IMR-90 (cell line): ENCODE data around the gene RECQL5. TPM values are rescaled to one million over a fixed set of nuclear protein-coding genes. Genes with fewer than 3 reads are reported as not detected.

Experiments
- ATAC-seq: fragments of 200-7000 bp; cut with Tn5 transposase; 2 replicates; pipeline ENCODE4 v1.9.1; 2020; ENCODE audit warnings: low read depth, mild to moderate bottlenecking, moderate library complexity
- BruUV-seq: library from RNA; stranded (reverse); fragments of 400-500 nt; replicated peaks from 2 replicates; lab custom pipeline; 2021; lab: Mats Ljungman, UMichigan
- CTCF ChIA-PET: fragments of 300-600 bp; formaldehyde crosslinking; extraction: SDS; loops from one replicate; lab custom pipeline; 2021; ENCODE audit warnings: antibody characterized with exemption; lab: Yijun Ruan, JAX
- POLR2A ChIA-PET: fragments of 300-600 bp; sonication (Branson Sonifier 250); formaldehyde crosslinking; loops from one replicate; lab custom pipeline; 2022; ENCODE audit warnings: antibody characterized with exemption; ENCODE audit not compliant: unreplicated experiment; lab: Charles Lee
- DNase-seq: peaks from one replicate; pipeline ENCODE4 v3.0.0; 2013
- H2AFZ ChIP-seq: replicated peaks from 2 replicates; pipeline ENCODE3; 2013; ENCODE audit warnings: low read length, mild to moderate bottlenecking; ENCODE audit not compliant: poor library complexity
- H2AK5ac ChIP-seq: 2 replicates; pipeline ENCODE4 v1.6.1; 2013; ENCODE audit warnings: low read depth, low read length, inconsistent platforms
- H2AK9ac ChIP-seq: replicated peaks from 2 replicates; pipeline ENCODE3; 2013; ENCODE audit warnings: mild to moderate bottlenecking, low read depth, low read length, moderate library complexity; ENCODE audit not compliant: poor library complexity
- H2BK120ac ChIP-seq: 2 replicates; pipeline ENCODE4 v1.6.1; 2013; ENCODE audit warnings: low read depth, low read length, inconsistent platforms
- H2BK15ac ChIP-seq: 3 replicates; pipeline ENCODE4 v1.6.1; 2013; ENCODE audit warnings: low read depth, low read length, inconsistent platforms
- H2BK20ac ChIP-seq: 2 replicates; pipeline ENCODE4 v1.6.1; 2013; ENCODE audit warnings: low read depth, mild to moderate bottlenecking, inconsistent platforms, low read length, moderate library complexity
- H2BK5ac ChIP-seq: 2 replicates; pipeline ENCODE4 v1.6.1; 2013; ENCODE audit warnings: mild to moderate bottlenecking, low read depth, low read length, inconsistent platforms; ENCODE audit not compliant: poor library complexity, severe bottlenecking
- H3K14ac ChIP-seq: replicated peaks from 2 replicates; pipeline ENCODE4 v1.6.1; 2013; ENCODE audit warnings: low read depth, low read length, inconsistent platforms
- H3K18ac ChIP-seq: 2 replicates; pipeline ENCODE4 v1.6.1; 2013; ENCODE audit warnings: low read depth, low read length, control low read depth
- H3K23ac ChIP-seq: 2 replicates; pipeline ENCODE4 v1.6.1; 2013; ENCODE audit warnings: low read depth, low read length, inconsistent platforms
- H3K27ac ChIP-seq: 2 replicates; pipeline ENCODE4 v1.5.1; 2013; ENCODE audit warnings: mild to moderate bottlenecking, control low read depth, low read length; ENCODE audit not compliant: insufficient read depth
- H3K27me3 ChIP-seq: 2 replicates; pipeline ENCODE4 v1.6.1; 2013; ENCODE audit warnings: low read length; ENCODE audit not compliant: control insufficient read depth, insufficient read depth
- H3K36me3 ChIP-seq: 2 replicates; pipeline ENCODE4 v1.6.1; 2013; ENCODE audit warnings: low read length, mixed read lengths; ENCODE audit not compliant: control insufficient read depth, insufficient read depth
- H3K4ac ChIP-seq: 2 replicates; pipeline ENCODE4 v1.6.1; 2013; ENCODE audit warnings: low read depth, low read length, inconsistent platforms
- H3K4me1 ChIP-seq: 2 replicates; pipeline ENCODE4 v1.6.1; 2013; ENCODE audit warnings: low read length, mixed read lengths; ENCODE audit not compliant: control insufficient read depth, insufficient read depth
- H3K4me2 ChIP-seq: 2 replicates; pipeline ENCODE4 v1.6.1; 2013; ENCODE audit warnings: low read depth, mild to moderate bottlenecking, control low read depth, low read length, moderate library complexity
- H3K4me3 ChIP-seq: 2 replicates; pipeline ENCODE4 v1.5.1; 2013; ENCODE audit warnings: low read depth, mild to moderate bottlenecking, control low read depth, low read length, moderate library complexity; ENCODE audit not compliant: insufficient read depth
- H3K56ac ChIP-seq: 2 replicates; pipeline ENCODE4 v1.6.1; 2013; ENCODE audit warnings: low read length, inconsistent platforms; ENCODE audit not compliant: insufficient read depth; ENCODE audit errors: extremely low read depth
- H3K79me1 ChIP-seq, 2 experiments: 2 replicates each; pipeline ENCODE4 v1.6.1; 2013; ENCODE audit warnings: low read length in 2 of 2, inconsistent platforms in 1 of 2, low read depth in 1 of 2
- H3K9ac ChIP-seq: 2 replicates; pipeline ENCODE4 v1.6.1; 2013; ENCODE audit warnings: low read depth, low read length, control low read depth
- H3K9me1 ChIP-seq: 2 replicates; pipeline ENCODE4 v1.6.1; 2013; ENCODE audit warnings: low read length, inconsistent platforms; ENCODE audit not compliant: insufficient read depth
- H3K9me3 ChIP-seq: 2 replicates; pipeline ENCODE4 v1.6.1; 2013; ENCODE audit warnings: low read length; ENCODE audit not compliant: control insufficient read depth, insufficient read depth
- H4K20me1 ChIP-seq: 2 replicates; pipeline ENCODE4 v1.6.1; 2013; ENCODE audit warnings: low read length, inconsistent platforms; ENCODE audit not compliant: insufficient read depth
- H4K5ac ChIP-seq: 2 replicates; pipeline ENCODE4 v1.6.1; 2013; ENCODE audit warnings: mild to moderate bottlenecking, low read depth, low read length, control low read depth
- H4K8ac ChIP-seq, 2 experiments: 2 replicates each; pipeline ENCODE4 v1.6.1; 2013; ENCODE audit warnings: low read depth in 2 of 2, low read length in 2 of 2, control low read depth in 1 of 2, inconsistent platforms in 1 of 2
- H4K91ac ChIP-seq: 2 replicates; pipeline ENCODE4 v1.6.1; 2013; ENCODE audit warnings: low read depth, low read length, inconsistent platforms; ENCODE audit not compliant: insufficient read depth
- BHLHE40 ChIP-seq: fragments of 150-350 bp; IDR thresholded peaks from 2 replicates; pipeline ENCODE4 v1.6.1; 2016; ENCODE audit warnings: mild to moderate bottlenecking, low read depth, low read length
- CEBPB ChIP-seq: IDR thresholded peaks from 2 replicates; pipeline ENCODE4 v1.6.1; 2012; ENCODE audit warnings: low read depth, low read length, improper control_type of control experiment
- CHD1 ChIP-seq: IDR thresholded peaks from 2 replicates; pipeline ENCODE4 v1.6.1; 2012; ENCODE audit warnings: low read depth, low read length, improper control_type of control experiment
- FOS ChIP-seq: fragments of 150-350 bp; IDR thresholded peaks from 2 replicates; pipeline ENCODE4 v1.6.1; 2016; ENCODE audit warnings: low read depth, low read length
- MAFK ChIP-seq: IDR thresholded peaks from 2 replicates; pipeline ENCODE4 v1.6.1; 2012; ENCODE audit warnings: low read depth, low read length, improper control_type of control experiment
- MAZ ChIP-seq: IDR thresholded peaks from 2 replicates; pipeline ENCODE4 v1.6.1; 2012; ENCODE audit warnings: low read depth, mild to moderate bottlenecking, low read length, improper control_type of control experiment, moderate library complexity, borderline replicate concordance
- MXI1 ChIP-seq: IDR thresholded peaks from 2 replicates; pipeline ENCODE4 v1.6.1; 2012; ENCODE audit warnings: low read depth, mild to moderate bottlenecking, low read length, moderate library complexity, borderline replicate concordance
- NFE2L2 ChIP-seq: fragments of 150-350 bp; IDR thresholded peaks from 2 replicates; pipeline ENCODE4 v1.6.1; 2016; ENCODE audit warnings: low read depth, mild to moderate bottlenecking, low read length
- POLR2A ChIP-seq: IDR thresholded peaks from 2 replicates; pipeline ENCODE4 v1.6.1; 2012; ENCODE audit warnings: mild to moderate bottlenecking, low read depth, low read length
- RAD21 ChIP-seq: IDR thresholded peaks from 2 replicates; pipeline ENCODE4 v1.6.1; 2012; ENCODE audit warnings: low read length, improper control_type of control experiment
- RCOR1 ChIP-seq: IDR thresholded peaks from 2 replicates; pipeline ENCODE4 v1.6.1; 2012; ENCODE audit warnings: mild to moderate bottlenecking, low read length, improper control_type of control experiment; ENCODE audit not compliant: insufficient replicate concordance
- SMC3 ChIP-seq: fragments of 150-350 bp; IDR thresholded peaks from 2 replicates; pipeline ENCODE4 v1.6.1; 2016; ENCODE audit warnings: low read depth, mild to moderate bottlenecking, antibody characterized with exemption, low read length, moderate library complexity
- WGBS, 2 experiments: methylation state at CpG; one replicate each; pipeline versions ENCODE4 v1.1.5 to v1.1.7; 2013; ENCODE audit warnings: missing lambda C conversion rate in 2 of 2; ENCODE audit not compliant: insufficient read length in 1 of 2; ENCODE audit errors: extremely low coverage in 2 of 2; 5-methylcytosine and 5-hydroxymethylcytosine counted together
- dilution Hi-C: fragments of 300-500 bp; cut with HindIII; formaldehyde crosslinking; loops from one replicate; pipeline ENCODE4 v1.14.3; 2018; ENCODE audit warnings: low sequenced_read_pairs; ENCODE audit not compliant: unreplicated experiment
- in situ Hi-C: fragments of 300-500 bp; cut with MboI; formaldehyde crosslinking; loops from 3 replicates; pipeline ENCODE4 v1.14.3; 2019; ENCODE audit warnings: low sequenced_read_pairs, inconsistent platforms, mixed read lengths
- intact Hi-C: fragments of 100-400 bp; cut with micrococcal nuclease; formaldehyde crosslinking; loops from 2 replicates; pipeline ENCODE4 v1.10.0; 2022
- polyA plus RNA-seq, 3 experiments: library from polyadenylated mRNA; depleted of rRNA; stranded (reverse); fragments of >200 nt; gene quantifications; 2 replicates each; pipeline ENCODE4 v1.2.3, GENCODE V29; 2012; ENCODE audit warnings: low replicate concordance in 1 of 3
- total RNA-seq: library from RNA; depleted of rRNA; stranded (reverse); fragments of >200 nt; gene quantifications from 2 replicates; pipeline ENCODE4 v1.2.3, GENCODE V29; 2012
- TF ChIP-seq, protein P1 (sequence below): conservative IDR thresholded peaks from 2 replicates; pipeline ENCODE4 v1.5.1; 2012; ENCODE audit warnings: mild to moderate bottlenecking, low read depth, low read length, improper control_type of control experiment
- TF ChIP-seq, protein P2 (sequence below): fragments of 150-350 bp; IDR thresholded peaks from 2 replicates; pipeline ENCODE4 v1.6.1; 2017; ENCODE audit warnings: mild to moderate bottlenecking, antibody characterized with exemption, low read length, low read depth
- TF ChIP-seq, protein P3 (sequence below): fragments of 150-350 bp; IDR thresholded peaks from 2 replicates; pipeline ENCODE4 v1.6.1; 2016; ENCODE audit warnings: low read depth, mild to moderate bottlenecking, low read length, moderate library complexity, borderline replicate concordance

RECQL5 gene
- total and polyA plus RNA-seq, 2 of the 4 experiments (the other 2 are of a cell fraction): 7.3 to 23.7 TPM

DNA sequence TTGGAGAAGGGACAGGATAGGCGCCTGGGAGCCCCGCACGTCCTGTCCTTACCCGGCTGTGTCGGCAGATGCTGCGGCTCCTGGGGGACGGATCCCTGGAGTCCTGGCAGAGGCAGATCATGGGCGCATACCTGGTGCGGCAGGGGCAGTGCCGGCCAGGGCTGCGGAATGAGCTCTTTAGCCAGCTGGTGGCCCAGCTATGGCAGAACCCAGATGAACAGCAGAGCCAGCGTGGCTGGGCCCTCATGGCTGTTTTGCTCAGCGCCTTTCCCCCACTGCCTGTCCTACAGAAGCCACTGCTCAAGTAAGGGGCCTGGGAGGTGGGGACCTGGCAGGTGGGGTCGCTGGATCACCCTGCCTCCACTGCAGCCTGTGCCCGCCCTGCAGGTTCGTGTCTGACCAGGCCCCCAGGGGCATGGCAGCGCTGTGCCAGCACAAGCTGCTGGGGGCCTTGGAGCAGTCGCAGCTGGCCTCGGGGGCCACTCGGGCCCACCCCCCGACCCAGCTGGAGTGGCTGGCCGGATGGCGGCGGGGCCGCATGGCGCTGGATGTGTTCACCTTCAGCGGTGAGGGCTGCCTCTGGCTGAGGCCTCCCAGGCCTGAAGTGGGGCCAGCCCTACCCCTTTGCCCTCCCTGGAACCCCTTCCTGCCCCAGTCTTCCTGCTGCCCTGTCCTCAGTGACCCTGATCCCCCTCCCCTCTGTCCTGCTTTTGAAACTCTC, 53.9 kb downstream of the RECQL5 start:
- Histone ChIP-seq H4K20me1 (no peaks in the 10 kb centered on the region), H2AFZ (no peak overlapping the region), H3K79me1 (no peaks in the 10 kb centered on the region), H3K4ac (no peak overlapping the region), H2AK9ac (no peak overlapping the region), H2AK5ac (no peak overlapping the region), H3K9ac (no peak overlapping the region), H3K23ac (no peak overlapping the region), H4K5ac (no peak overlapping the region), H4K91ac (no peak overlapping the region), H2BK120ac (no peak overlapping the region), H2BK5ac (no peak overlapping the region), H3K9me3 (no peaks in the 10 kb centered on the region), H3K4me2 (no peak overlapping the region), H3K14ac (no peak overlapping the region), H2BK15ac (no peak overlapping the region), H3K4me3 (no peak overlapping the region), H3K27me3 (peaks cover 12% of the 10 kb centered on the region), H3K4me1 (no peaks in the 10 kb centered on the region), H4K8ac (no peak overlapping the region), H3K36me3 (no peaks in the 10 kb centered on the region), H3K56ac (no peak overlapping the region), H3K27ac (no peak overlapping the region), H3K18ac (no peak overlapping the region), H2BK20ac (no peak overlapping the region), H3K9me1 (no peaks in the 10 kb centered on the region)
- TF ChIP-seq, protein P1, sequence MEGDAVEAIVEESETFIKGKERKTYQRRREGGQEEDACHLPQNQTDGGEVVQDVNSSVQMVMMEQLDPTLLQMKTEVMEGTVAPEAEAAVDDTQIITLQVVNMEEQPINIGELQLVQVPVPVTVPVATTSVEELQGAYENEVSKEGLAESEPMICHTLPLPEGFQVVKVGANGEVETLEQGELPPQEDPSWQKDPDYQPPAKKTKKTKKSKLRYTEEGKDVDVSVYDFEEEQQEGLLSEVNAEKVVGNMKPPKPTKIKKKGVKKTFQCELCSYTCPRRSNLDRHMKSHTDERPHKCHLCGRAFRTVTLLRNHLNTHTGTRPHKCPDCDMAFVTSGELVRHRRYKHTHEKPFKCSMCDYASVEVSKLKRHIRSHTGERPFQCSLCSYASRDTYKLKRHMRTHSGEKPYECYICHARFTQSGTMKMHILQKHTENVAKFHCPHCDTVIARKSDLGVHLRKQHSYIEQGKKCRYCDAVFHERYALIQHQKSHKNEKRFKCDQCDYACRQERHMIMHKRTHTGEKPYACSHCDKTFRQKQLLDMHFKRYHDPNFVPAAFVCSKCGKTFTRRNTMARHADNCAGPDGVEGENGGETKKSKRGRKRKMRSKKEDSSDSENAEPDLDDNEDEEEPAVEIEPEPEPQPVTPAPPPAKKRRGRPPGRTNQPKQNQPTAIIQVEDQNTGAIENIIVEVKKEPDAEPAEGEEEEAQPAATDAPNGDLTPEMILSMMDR: no peak
- TF ChIP-seq CHD1 (no peak), NFE2L2 (no peak), MAFK (no peak), CEBPB (no peak), BHLHE40 (no peak), SMC3 (no peak), FOS (no peak), RAD21 (no peak), MXI1 (no peak), POLR2A (no peak), MAZ (no peak), RCOR1 (no peak)
- TF ChIP-seq, protein P2, sequence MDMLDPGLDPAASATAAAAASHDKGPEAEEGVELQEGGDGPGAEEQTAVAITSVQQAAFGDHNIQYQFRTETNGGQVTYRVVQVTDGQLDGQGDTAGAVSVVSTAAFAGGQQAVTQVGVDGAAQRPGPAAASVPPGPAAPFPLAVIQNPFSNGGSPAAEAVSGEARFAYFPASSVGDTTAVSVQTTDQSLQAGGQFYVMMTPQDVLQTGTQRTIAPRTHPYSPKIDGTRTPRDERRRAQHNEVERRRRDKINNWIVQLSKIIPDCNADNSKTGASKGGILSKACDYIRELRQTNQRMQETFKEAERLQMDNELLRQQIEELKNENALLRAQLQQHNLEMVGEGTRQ: no peak
- TF ChIP-seq, protein P3, sequence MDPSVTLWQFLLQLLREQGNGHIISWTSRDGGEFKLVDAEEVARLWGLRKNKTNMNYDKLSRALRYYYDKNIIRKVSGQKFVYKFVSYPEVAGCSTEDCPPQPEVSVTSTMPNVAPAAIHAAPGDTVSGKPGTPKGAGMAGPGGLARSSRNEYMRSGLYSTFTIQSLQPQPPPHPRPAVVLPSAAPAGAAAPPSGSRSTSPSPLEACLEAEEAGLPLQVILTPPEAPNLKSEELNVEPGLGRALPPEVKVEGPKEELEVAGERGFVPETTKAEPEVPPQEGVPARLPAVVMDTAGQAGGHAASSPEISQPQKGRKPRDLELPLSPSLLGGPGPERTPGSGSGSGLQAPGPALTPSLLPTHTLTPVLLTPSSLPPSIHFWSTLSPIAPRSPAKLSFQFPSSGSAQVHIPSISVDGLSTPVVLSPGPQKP: no peak
- no TSS peak for BruUV-seq
- no peak for DNase-seq
- 79% methylated on average over 18 of the region's 27 CpGs; no CpG with 5 or more reads in 1 of the 2 experiments for WGBS, 2 experiments
- CTCF ChIA-PET: interaction anchor here (0.7 kb wide), 1 partner anchor 33 kb away, joined by 5 read pairs; no protein-coding TSS in a partner anchor
- dilution Hi-C loops: no loop called here
- no peak for ATAC-seq
- POLR2A ChIA-PET: no interaction called here
- intact Hi-C loops: no loop called here
- in situ Hi-C loops: no loop called here
